Measurements from ENCODE around the gene KLF1. TPM values are rescaled to one million over a fixed set of nuclear protein-coding genes. Genes with fewer than 3 reads are reported as not detected.

Gene KLF1
- total and polyA plus RNA-seq, 2 of the 13 experiments (the other 11 are each of a cell fraction or from before 2014, with no cell fraction given): not detected

GRCh38 chr19:12884926-12885748 is 1.9 kb downstream of the KLF1 start (continued):
- TF ChIP-seq PRDM10 (CRISPR knock-in tag; IDR thresholded peaks at IDR 0.05; ENCODE audit: low read depth) (no peak), ZNF253 (CRISPR knock-in tag; IDR thresholded peaks at IDR 0.05; ENCODE audit: borderline replicate concordance) (no peak), ZNF282 (IDR thresholded peaks at IDR 0.05; ENCODE audit: partially characterized antibody) (no peak), RELA (CRISPR knock-in tag; IDR thresholded peaks at IDR 0.05) (no peak), ZNF546 (CRISPR knock-in tag; conservative IDR thresholded peaks at IDR 0.05) (no peak), RFXANK (CRISPR knock-in tag; IDR thresholded peaks at IDR 0.05) (no peak), HDAC2 (CRISPR knock-in tag; IDR thresholded peaks at IDR 0.05) (no peak), ZC3H13 (CRISPR knock-in tag; IDR thresholded peaks at IDR 0.05) (no peak; the same call in 1 of the 2 replicates), TBX3 (IDR thresholded peaks at IDR 0.05; ENCODE audit: borderline replicate concordance) (no peak), RAD21 (CRISPR knock-in tag; IDR thresholded peaks at IDR 0.05) (peak; percentile 80), PHF21A (CRISPR knock-in tag; IDR thresholded peaks at IDR 0.05) (no peak), ZNF235 (CRISPR knock-in tag; IDR thresholded peaks at IDR 0.05; ENCODE audit: borderline replicate concordance) (no peak), TRAFD1 (CRISPR knock-in tag; IDR thresholded peaks at IDR 0.05; ENCODE audit: borderline replicate concordance) (no peak), ZSCAN22 (CRISPR knock-in tag; IDR thresholded peaks at IDR 0.05) (no peak), GLI4 (CRISPR knock-in tag; IDR thresholded peaks at IDR 0.05; ENCODE audit: borderline replicate concordance) (no peak), TMF1 (CRISPR knock-in tag; IDR thresholded peaks at IDR 0.05; ENCODE audit: low read depth) (no peak; the same call in 1 of the 2 replicates)
- TF ChIP-seq, protein P1, sequence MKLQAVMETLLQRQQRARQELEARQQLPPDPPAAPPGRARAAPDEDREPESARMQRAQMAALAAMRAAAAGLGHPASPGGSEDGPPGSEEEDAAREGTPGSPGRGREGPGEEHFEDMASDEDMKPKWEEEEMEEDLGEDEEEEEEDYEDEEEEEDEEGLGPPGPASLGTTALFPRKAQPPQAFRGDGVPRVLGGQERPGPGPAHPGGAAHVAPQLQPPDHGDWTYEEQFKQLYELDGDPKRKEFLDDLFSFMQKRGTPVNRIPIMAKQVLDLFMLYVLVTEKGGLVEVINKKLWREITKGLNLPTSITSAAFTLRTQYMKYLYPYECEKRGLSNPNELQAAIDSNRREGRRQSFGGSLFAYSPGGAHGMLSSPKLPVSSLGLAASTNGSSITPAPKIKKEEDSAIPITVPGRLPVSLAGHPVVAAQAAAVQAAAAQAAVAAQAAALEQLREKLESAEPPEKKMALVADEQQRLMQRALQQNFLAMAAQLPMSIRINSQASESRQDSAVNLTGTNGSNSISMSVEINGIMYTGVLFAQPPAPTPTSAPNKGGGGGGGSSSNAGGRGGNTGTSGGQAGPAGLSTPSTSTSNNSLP (IDR thresholded peaks at IDR 0.05; ENCODE audit: low read depth, low read length): no peak
- TF ChIP-seq, protein P2, sequence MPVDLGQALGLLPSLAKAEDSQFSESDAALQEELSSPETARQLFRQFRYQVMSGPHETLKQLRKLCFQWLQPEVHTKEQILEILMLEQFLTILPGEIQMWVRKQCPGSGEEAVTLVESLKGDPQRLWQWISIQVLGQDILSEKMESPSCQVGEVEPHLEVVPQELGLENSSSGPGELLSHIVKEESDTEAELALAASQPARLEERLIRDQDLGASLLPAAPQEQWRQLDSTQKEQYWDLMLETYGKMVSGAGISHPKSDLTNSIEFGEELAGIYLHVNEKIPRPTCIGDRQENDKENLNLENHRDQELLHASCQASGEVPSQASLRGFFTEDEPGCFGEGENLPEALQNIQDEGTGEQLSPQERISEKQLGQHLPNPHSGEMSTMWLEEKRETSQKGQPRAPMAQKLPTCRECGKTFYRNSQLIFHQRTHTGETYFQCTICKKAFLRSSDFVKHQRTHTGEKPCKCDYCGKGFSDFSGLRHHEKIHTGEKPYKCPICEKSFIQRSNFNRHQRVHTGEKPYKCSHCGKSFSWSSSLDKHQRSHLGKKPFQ (CRISPR knock-in tag; IDR thresholded peaks at IDR 0.05; ENCODE audit: insufficient replicate concordance): no peak
- TF ChIP-seq, protein P3, sequence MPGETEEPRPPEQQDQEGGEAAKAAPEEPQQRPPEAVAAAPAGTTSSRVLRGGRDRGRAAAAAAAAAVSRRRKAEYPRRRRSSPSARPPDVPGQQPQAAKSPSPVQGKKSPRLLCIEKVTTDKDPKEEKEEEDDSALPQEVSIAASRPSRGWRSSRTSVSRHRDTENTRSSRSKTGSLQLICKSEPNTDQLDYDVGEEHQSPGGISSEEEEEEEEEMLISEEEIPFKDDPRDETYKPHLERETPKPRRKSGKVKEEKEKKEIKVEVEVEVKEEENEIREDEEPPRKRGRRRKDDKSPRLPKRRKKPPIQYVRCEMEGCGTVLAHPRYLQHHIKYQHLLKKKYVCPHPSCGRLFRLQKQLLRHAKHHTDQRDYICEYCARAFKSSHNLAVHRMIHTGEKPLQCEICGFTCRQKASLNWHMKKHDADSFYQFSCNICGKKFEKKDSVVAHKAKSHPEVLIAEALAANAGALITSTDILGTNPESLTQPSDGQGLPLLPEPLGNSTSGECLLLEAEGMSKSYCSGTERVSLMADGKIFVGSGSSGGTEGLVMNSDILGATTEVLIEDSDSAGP (CRISPR knock-in tag; IDR thresholded peaks at IDR 0.05; ENCODE audit: borderline replicate concordance): peak; percentile 81; the same call in 1 of the 2 replicates
